ENCODE data around the gene MCAT. TPM values are rescaled to one million over a fixed set of nuclear protein-coding genes. Genes with fewer than 3 reads are reported as not detected.
A peak's percentile ranks its signal among the peaks of the same experiment; 100 is the strongest.

MCAT gene
- polyA plus RNA-seq, 3 donors = 4.5 to 8.9 (median 6.8) TPM

DNA sequence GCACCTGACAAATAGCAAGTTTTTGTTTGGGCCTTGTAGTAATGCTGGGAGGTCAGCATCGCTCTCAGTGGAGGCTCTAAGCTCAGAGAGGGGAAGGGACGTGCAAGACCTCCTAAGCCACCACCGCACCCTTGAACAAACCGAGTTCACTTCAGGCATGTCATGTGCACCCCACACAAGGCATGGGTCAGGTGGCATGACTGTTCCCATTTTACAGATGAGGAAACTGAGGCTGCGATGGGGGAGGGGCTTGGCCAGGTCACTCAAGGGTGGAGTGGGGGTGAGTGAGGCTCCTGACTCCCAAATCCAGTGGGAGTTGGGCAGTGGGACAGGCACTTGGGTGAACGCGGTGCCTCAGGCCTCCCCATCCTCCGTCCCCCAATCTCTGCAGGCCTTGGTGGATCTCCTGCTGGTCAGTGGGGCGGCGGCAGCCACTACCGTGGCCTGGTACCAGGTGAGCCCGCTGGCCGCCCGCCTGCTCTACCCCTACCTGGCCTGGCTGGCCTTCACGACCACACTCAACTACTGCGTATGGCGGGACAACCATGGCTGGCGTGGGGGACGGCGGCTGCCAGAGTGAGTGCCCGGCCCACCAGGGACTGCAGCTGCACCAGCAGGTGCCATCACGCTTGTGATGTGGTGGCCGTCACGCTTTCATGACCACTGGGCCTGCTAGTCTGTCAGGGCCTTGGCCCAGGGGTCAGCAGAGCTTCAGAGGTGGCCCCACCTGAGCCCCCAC, 19.4 kb upstream of the MCAT start:
- Histone ChIP-seq H3K36me3 (replicated peaks in 1 of 2; ENCODE audit: control insufficient read depth in 1 of 2, insufficient read depth in 2 of 2, low read length in 2 of 2) (peaks cover 42 to 80% of the 10 kb centered on the region in 2 donors), H3K9ac (ENCODE audit: insufficient read depth, low read length, poor library complexity, severe bottlenecking) (no peak overlapping the region), H3K27ac (ENCODE audit: low read depth in 1 of 2, low read length in 2 of 2) (peak overlapping the region in 1 of 2 donors; percentile 62), H2AFZ (ENCODE audit: insufficient read depth, low read depth, low read length, poor library complexity, severe bottlenecking) (no peak overlapping the region), H3K4me3 (replicated peaks in 1 of 3; ENCODE audit: low read depth in 2 of 3, low read length in 3 of 3) (no peak overlapping the region), H3K79me2 (ENCODE audit: insufficient read depth, low read length) (peaks cover 37% of the 10 kb centered on the region), H4K20me1 (ENCODE audit: insufficient read depth, low read length) (peaks cover 75% of the 10 kb centered on the region), H3K9me3 (replicated peaks in 1 of 2; ENCODE audit: control insufficient read depth in 1 of 2, insufficient read depth in 1 of 2, low read length in 2 of 2) (no peaks in the 10 kb centered on the region), H3K4me2 (replicated peaks; ENCODE audit: extremely low read depth, low read length, poor library complexity, severe bottlenecking) (no peak overlapping the region), H3K4me1 (ENCODE audit: control insufficient read depth in 1 of 2, insufficient read depth in 2 of 2, low read length in 2 of 2) (peaks cover 44 to 45% of the 10 kb centered on the region in 2 donors), H3K27me3 (ENCODE audit: control insufficient read depth in 2 of 2, insufficient read depth in 2 of 2, low read length in 2 of 2) (no peaks in the 10 kb centered on the region)
- Mint-ChIP-seq H3K27ac (peak overlapping the region in 3 of 7 donors; percentile 28 to 81 (median 42)), H3K9me3 (peaks cover 0 to 2% (median 0%) of the 10 kb centered on the region in 7 donors), H3K36me3 (peaks cover 38 to 79% of the 10 kb centered on the region in 2 donors), H3K4me1 (peaks cover 44% of the 10 kb centered on the region), H3K27me3 (ENCODE audit: low read depth in 3 of 3) (peaks cover 0 to 3% (median 0%) of the 10 kb centered on the region in 3 donors), H3K4me3 (no peak overlapping the region)
- TF ChIP-seq CTCF (IDR thresholded peaks at IDR 0.05) = no peak
- 97% methylated on average over 20 of the region's 24 CpGs for WGBS (ENCODE audit: insufficient coverage)
- no peak for DNase-seq
- intact Hi-C loops (cut with micrococcal nuclease) = no loop called here

GRCh38 chr22:43160497-43161126, 17.4 kb upstream of the MCAT start:
- H3K4me1 ChIP-seq (ENCODE audit: control insufficient read depth in 1 of 2, insufficient read depth in 2 of 2, low read length in 2 of 2) = peaks cover 63% of the 10 kb centered on the region in 2 donors
- no peaks in the 10 kb centered on the region for H3K27me3 ChIP-seq (ENCODE audit: control insufficient read depth in 2 of 2, insufficient read depth in 2 of 2, low read length in 2 of 2)
- H3K79me2 ChIP-seq (ENCODE audit: insufficient read depth, low read length) = peaks cover 56% of the 10 kb centered on the region
- peak overlapping the region in 1 of 2 donors; percentile 78 for H3K27ac ChIP-seq (ENCODE audit: low read depth in 1 of 2, low read length in 2 of 2)
- H3K36me3 ChIP-seq (replicated peaks in 1 of 2; ENCODE audit: control insufficient read depth in 1 of 2, insufficient read depth in 2 of 2, low read length in 2 of 2) = peaks cover 34 to 74% of the 10 kb centered on the region in 2 donors
- DNase-seq = no peak
- H3K27ac Mint-ChIP-seq = peak overlapping the region in 3 of 7 donors; percentile 37 to 82 (median 78)
- H3K9me3 ChIP-seq (replicated peaks in 1 of 2; ENCODE audit: control insufficient read depth in 1 of 2, insufficient read depth in 1 of 2, low read length in 2 of 2) = no peaks in the 10 kb centered on the region
- no peak overlapping the region for H2AFZ ChIP-seq (ENCODE audit: insufficient read depth, low read depth, low read length, poor library complexity, severe bottlenecking)
- H4K20me1 ChIP-seq (ENCODE audit: insufficient read depth, low read length) = peaks cover 94% of the 10 kb centered on the region
- H3K4me3 ChIP-seq (replicated peaks in 1 of 3; ENCODE audit: low read depth in 2 of 3, low read length in 3 of 3) = no peak overlapping the region
- peaks cover 31 to 73% of the 10 kb centered on the region in 2 donors for H3K36me3 Mint-ChIP-seq
- peaks cover 61% of the 10 kb centered on the region for H3K4me1 Mint-ChIP-seq
- no peak overlapping the region for H3K4me3 Mint-ChIP-seq
- no peak overlapping the region for H3K9ac ChIP-seq (ENCODE audit: insufficient read depth, low read length, poor library complexity, severe bottlenecking)
- peaks cover 0 to 2% (median 0%) of the 10 kb centered on the region in 7 donors for H3K9me3 Mint-ChIP-seq
- intact Hi-C loops (cut with micrococcal nuclease) = no loop called here
- no peak for TF ChIP-seq CTCF (IDR thresholded peaks at IDR 0.05)
- H3K4me2 ChIP-seq (replicated peaks; ENCODE audit: extremely low read depth, low read length, poor library complexity, severe bottlenecking) = no peak overlapping the region
- WGBS (ENCODE audit: insufficient coverage) = 97% methylated on average over 6 of the region's 8 CpGs
- H3K27me3 Mint-ChIP-seq (ENCODE audit: low read depth in 3 of 3) = peaks cover 0 to 2% (median 0%) of the 10 kb centered on the region in 3 donors
